ENCODE measurements around the gene PDLIM4. TPM values are rescaled to one million over a fixed set of nuclear protein-coding genes. Genes with fewer than 3 reads are reported as not detected.

PDLIM4 gene
- total RNA-seq, 1 experiment from 2014 or later: 0.99 TPM

- DNase-seq (ENCODE audit: low spot score): no peak
Measured at GRCh38 chr5:132267166-132267739, 9.8 kb downstream of the PDLIM4 start.

GRCh38 chr5:132267931-132268768 lies 10.7 kb downstream of the PDLIM4 start:
- DNase-seq (ENCODE audit: low spot score): no peak

- no peak for DNase-seq (ENCODE audit: low spot score)
Measured at GRCh38 chr5:132268769-132269551, 11.5 kb downstream of the PDLIM4 start.

- no peak for DNase-seq (ENCODE audit: low spot score)
Measured at GRCh38 chr5:132269635-132270334, 12.3 kb downstream of the PDLIM4 start.

GRCh38 chr5:132270335-132270665 lies 12.8 kb downstream of the PDLIM4 start:
- DNase-seq (ENCODE audit: low spot score): no peak

- no peak for DNase-seq (ENCODE audit: low spot score)
Measured at GRCh38 chr5:132270706-132271105, 13.2 kb downstream of the PDLIM4 start.

GRCh38 chr5:132271251-132272246 lies 14.1 kb downstream of the PDLIM4 start:
- no peak for DNase-seq (ENCODE audit: low spot score)

GRCh38 chr5:132272311-132273210 lies 15.1 kb downstream of the PDLIM4 start:
- peak; percentile 72 for DNase-seq (ENCODE audit: low spot score)

GRCh38 chr5:132273631-132274030 lies 16.1 kb downstream of the PDLIM4 start:
- DNase-seq (ENCODE audit: low spot score): no peak

GRCh38 chr5:132274050-132274792 lies 16.7 kb downstream of the PDLIM4 start:
- DNase-seq (ENCODE audit: low spot score): no peak

GRCh38 chr5:132275367-132276220 lies 18.1 kb downstream of the PDLIM4 start:
- no peak for DNase-seq (ENCODE audit: low spot score)

GRCh38 chr5:132277256-132277655 lies 19.8 kb downstream of the PDLIM4 start:
- no peak for DNase-seq (ENCODE audit: low spot score)

- DNase-seq (ENCODE audit: low spot score): no peak
Measured at GRCh38 chr5:132277971-132278853, 20.7 kb downstream of the PDLIM4 start.

- DNase-seq (ENCODE audit: low spot score): no peak
Measured at GRCh38 chr5:132279801-132280200, 22.3 kb downstream of the PDLIM4 start.

GRCh38 chr5:132280371-132281240 lies 23.1 kb downstream of the PDLIM4 start:
- no peak for DNase-seq (ENCODE audit: low spot score)
